CD4-positive, alpha-beta T cell treated with Interleukin-15 for 4 hours (primary cell): ENCODE data around the gene OFD1.

Experiments
- DNase-seq: peaks from one replicate; pipeline ENCODE4 v3.0.0-alpha.2; 2020; ENCODE audit warnings: low spot score

The OFD1 gene

DNA sequence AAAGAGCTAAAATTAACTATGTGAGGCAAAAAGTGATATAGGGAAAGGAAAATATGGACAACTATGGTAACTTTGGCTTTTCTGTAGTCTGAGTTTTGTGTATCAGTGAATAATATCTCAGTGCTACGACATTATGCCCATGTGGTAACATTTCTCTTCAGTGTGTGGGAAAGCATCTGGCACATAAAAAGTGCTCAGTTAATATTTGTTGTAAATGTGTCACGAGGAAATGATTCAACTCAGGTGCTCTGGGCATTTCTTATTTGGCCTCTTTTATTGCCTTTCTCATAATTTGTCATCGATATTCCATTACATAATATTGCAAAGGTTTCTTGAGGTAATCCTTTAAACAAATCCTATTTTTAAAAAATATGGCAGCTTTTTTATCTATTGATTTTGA is 17.6 kb downstream of the OFD1 start:
- DNase-seq: no peak

DNA sequence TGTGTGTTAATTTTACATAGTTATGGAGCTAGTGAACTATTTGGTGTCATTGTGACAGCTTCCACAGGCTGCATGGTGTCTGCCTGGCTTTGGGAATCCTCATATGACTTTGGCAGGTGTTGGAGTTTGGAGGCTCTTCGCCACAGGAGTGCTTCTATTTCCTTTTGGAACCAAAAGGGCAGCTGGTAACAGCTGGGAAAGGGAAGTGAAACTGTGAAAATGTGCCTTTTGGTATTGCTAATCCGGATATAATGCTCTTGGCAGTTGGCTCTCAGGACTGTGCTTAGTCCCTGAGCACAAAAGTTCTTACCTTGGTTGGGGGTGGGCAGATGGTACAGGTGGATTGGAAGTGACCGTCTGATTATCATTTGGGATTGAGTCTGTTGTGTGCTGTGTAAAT is 18.1 kb downstream of the OFD1 start:
- DNase-seq: no peak

DNA sequence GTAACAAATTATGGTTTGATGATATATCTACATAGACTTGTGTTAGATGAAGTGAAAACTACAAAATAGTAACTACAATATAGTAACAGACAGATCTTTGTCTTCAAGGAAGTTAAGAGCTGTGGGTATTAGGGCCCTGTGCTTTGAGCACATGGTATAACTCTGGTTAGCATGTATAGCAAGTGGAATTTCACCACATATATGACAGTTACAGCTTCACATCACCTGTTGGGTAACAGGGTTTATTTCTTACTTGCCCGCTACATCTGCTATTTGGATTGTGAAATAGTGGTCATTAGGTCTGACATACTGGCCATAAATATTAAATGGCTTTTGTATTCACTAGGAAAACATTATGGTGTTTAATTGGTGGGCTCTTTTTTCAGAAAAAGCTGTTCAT is 20.2 kb downstream of the OFD1 start:
- no peak for DNase-seq

DNA sequence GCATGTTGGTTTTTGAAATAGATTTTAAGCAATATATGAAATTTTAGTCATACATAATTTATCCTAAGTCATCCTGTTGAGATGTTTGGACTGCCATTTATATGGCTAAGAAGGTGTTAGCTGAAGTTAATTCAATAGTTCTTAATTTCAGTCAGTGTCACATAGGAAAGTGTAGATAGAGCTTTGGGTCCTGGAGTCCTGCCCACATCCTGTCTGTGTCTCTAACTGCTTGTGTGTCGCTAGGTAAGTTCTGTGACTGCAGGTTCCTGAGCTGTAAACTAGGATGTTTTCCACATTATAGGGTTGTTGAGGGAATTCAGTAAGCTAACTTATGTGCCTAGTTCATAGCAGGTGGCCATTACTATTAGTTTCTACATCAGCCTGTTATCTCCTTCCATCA is 20.7 kb downstream of the OFD1 start:
- peak; percentile 25 for DNase-seq

DNA sequence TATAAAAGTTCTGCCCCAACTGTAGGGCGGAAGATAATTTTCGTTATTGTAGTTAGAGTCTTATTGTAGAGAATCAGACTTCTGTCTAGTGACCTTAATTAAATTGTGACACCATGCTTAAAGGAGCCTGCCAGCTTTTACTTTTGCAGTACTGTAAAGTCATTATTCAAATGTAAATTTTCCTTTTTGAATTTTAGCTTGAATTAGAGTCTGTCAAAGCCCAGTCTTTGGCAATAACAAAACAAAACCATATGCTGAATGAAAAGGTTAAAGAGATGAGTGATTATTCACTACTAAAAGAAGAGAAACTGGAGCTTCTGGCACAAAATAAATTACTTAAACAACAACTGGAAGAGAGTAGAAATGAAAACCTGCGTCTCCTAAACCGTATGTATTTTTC is 21.8 kb downstream of the OFD1 start:
- DNase-seq: no peak

DNA sequence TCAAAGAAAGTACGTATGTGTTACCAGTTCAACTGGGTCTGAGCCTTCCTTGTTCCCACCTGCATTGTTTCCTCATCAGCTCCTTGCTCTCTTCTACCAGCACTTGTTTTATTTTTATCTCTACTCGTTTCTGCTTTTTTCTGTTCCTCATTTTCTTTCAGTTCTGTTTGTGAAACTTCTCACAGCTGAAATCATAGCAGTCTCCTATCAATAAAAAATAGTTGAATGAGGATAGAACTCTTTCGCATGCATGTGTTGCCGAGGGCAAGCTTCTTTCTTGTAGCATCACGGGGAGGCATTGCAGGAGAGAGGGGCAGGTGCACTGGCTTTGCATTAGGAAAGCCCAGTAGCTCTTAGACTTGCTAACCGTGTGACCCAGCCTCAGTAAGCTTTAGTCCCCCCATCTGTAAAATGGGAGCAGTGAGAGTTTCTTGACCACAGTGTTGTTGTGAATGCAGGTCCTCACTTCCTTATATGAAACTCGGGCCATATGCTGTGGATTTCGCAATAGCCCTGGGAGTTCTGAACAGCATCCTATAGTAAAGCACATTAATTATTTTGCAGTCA is 24.7 kb downstream of the OFD1 start:
- DNase-seq: no peak

DNA sequence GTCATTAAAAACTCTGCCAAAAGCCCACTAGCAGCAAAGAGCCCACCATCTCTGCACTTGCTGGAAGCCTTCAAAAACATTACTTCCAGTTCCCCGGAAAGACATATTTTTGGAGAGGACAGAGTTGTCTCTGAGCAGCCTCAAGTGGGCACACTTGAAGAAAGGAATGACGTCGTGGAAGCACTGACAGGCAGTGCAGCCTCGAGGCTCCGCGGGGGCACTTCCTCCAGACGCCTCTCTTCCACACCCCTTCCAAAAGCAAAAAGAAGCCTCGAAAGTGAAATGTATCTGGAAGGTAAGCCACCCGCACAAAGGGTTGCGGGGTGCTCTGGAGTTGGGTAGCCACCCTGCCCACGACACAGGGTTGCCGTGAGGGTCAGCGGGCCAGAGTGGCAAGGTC is 25.9 kb downstream of the OFD1 start:
- DNase-seq: no peak

DNA sequence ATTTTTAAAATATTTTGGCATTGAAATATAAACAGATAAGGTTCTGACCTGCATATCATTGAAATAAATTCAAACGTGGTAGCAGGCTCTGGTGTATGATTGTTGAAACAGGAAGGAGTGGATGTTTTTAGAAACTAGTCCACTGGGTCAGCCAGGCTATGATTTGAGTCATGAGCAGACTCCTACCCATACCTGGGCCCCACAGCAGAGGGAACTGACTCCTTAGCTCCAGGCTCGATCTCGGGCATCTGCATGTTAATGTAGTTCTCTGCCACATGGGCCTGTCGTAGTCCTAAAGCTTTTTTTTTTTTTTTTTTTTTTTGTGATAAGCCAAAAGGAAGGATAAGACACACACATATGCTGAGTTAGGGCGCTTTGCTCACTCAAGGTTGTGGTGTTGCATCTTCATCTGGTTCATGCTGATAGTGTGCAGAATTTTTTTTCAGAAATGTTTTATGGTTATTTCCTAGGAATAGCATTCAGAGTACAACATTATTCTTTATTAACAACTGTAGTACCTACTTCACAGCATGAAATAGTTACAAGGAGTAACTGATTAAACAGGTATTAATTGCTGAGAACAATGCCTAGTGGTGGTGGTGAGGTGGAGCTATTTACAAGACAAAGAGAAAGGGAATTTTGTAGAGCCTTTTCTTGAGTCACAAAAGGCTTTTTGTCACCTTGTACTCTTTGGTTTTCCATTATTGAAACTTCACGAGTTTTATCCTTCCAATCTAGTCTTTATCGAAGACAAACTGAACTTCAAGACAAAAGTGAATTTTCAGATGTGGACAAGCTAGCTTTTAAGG is 27.3 kb downstream of the OFD1 start:
- no peak for DNase-seq

DNA sequence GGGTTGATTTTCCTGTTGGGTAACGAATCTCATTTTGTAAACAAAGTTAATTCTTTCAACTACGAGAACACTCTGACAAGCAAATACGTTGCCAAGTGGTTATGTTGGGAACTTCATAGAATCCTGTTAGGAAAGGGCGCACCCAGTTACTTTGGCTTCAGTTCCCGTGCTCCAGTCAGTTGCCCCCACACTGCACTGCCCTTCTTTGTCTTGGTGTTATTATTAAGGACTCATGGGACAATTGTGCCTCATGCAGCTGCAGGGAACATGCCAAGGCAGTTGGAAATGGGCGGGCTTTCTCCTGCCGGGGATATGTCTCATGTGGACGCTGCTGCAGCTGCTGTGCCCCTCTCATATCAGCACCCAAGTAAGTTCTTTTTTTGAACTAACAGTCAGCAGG is 28.9 kb downstream of the OFD1 start:
- DNase-seq: no peak

DNA sequence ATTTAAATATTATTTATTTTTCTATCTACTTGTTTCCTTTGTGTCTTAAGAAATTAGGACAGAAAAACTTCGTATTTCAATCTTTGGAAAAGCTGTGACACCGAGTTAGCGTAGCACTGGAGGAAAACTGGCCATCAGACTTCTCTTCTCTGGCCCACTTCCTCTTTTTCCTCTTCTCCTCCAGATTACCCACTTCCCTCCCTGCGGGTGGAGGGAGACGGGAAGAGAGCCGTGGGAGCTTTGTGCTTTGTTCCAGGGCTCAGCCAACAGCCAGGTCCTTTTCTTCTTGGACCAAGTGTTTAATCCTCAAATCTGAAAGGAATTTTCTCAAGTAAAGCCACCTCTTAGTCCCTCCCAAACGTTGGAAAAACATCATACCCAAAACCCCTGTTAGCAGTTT is 29.7 kb downstream of the OFD1 start:
- DNase-seq: no peak

DNA sequence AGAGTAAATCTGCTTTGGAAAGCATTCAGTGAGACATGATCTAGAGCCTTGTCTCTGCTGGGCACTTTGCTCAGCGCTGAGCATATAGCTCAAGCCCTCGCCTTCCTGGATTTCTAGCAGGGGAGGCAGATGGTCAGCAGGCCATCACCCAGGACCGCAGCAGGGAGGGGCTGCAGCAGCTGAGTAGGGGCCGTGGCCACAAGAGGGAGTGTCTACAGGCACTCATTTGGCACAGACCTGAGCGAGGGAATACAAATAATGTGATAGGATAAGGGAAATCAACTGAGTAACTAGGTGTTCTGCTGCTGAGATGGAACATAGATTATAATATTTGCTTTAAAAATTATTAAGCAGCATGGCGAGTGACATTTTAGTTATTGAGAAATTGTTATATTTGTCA is 30.2 kb downstream of the OFD1 start:
- no peak for DNase-seq

DNA sequence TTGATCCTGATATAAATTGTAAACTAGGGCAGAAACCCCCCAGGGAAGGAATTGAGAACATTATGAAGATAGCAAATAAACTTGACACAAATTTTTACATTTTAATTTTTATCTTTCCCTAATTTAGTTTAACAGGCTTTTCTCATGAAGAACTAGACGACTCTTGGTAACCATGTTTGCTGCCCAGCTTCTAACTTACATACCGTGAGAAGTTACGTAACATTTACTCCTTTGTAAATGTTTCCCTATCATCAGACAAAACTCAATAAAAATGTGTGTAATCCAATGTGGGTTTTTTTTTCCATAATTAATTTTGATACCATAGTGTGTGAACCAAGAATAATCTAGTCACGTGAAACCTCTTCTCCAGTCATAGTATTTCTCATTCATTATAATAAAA is 34.4 kb downstream of the OFD1 start:
- no peak for DNase-seq

DNA sequence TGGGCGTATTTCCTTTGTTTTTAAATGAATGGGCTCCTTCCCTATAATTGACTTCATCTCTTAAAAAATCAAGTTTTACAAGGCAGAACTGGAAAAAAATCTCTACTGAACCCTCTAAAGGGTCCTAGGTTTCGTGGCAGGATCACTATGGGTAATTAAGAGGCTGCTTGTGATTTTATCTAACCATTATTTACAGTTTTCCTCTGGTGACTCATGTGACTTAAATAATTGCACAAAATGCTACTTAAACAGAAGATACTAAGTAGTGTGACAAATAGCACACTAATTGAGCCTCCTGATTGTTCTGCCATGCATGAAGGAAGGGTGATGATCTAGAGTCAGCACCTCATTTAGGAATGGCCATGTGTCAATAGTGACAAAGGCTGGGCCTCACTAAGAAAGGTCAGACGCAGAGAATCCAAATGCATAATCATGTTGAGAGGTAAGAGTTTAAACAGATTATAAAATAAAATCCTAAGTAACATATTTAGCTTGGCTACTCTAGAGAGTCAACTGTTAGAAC is 35.5 kb downstream of the OFD1 start:
- no peak for DNase-seq

DNA sequence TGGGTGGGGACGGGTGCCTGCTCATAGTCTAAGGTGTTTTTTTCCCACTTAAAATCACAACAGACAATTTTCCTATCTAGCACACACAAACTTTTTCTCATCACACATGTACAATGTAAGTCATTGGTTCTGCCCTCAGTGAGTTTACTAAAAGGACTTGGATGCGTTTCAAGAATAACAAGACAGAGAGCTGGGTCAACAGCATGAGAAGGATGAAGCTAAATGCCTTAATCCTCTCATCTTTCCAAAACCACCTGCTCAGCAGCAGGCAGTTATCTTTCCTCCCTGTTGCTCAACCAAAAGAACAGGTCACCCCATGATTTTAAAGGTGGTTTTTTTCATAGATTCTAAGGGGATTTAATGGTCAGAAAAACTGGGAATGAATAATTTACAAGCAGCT is 40.1 kb downstream of the OFD1 start:
- no peak for DNase-seq

DNA sequence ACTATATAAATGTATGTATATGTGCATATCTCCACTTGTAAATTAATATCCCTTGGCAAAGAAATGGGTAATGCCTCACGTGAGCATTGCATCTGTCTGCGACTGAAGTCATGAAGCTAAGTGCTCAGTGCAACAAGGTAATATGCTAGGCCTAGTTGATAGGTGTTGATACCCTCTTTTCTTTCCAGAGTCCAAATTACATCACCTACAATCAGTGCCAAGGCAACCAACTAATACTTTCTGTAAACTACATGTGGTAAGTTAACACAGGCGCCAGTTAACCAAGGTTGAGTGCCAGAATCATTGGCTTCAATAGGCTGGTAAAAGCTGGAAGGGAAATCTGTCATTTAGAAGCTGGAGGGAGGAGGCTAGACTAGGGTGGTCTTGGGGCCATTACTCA is 41.3 kb downstream of the OFD1 start:
- no peak for DNase-seq

DNA sequence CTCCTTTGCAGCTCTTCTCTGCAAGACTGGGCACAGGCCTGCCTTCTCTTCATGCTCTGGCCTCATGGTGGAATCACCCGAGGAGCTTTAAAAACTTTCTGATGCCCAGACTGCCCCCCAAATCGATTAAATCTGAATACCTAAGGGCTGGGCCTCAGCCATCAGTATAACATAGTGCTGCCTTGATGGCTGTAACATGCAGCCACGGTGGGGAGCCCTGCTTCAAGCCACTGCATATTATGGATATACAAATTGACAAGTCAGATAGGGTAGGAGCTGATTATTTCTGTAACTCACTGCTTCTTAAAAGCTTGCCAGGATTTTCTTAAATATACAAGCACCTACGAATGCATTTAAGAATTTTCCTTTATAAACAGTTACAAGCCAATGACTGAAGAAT is 41.8 kb downstream of the OFD1 start:
- no peak for DNase-seq

DNA sequence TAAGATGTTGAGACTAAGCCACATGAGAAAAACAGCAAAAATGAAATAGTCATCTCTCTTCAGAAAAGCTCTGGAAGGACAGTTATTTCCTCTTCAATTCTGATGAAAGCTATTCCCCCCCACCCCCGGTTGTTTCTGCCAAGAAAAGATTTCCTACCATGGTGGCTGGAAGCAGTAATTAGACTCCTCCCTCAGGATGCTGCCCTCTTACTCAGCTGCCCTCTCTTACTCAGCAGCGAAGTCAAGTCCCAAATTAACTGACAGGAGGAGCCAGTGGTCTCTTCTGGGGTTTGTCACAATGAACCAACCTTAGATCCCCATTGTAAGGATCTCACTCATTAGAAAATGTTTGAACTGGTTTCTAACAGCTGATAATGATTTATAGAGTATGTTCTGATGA is 44.4 kb downstream of the OFD1 start:
- no peak for DNase-seq

DNA sequence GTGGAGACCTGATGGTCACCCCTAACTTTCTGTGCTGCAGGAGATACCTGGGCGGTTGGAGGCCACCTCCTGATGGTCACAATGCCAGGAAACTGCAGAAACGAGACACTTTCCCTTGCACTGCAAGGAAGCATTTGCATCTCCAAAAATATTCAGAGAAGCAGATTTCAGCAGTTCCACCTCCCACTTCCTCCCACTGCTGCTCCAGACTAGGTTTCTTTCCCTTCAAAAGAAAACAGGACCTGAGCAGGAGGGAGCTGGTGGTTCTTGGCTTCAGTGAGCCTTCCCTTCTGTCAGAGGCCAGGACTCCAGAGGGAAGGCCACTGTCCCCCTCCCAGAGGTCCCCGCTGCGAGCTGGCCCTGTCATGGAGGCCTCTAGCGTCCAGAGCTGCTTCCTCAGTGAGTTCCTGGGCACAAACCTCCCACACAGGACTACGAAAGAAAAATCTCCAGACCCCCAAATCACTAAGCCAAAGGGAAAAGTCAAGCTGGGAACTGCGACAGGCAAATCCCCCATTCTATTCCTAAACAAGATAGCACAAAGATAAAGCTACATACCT is 46.4 kb downstream of the OFD1 start:
- DNase-seq: no peak

DNA sequence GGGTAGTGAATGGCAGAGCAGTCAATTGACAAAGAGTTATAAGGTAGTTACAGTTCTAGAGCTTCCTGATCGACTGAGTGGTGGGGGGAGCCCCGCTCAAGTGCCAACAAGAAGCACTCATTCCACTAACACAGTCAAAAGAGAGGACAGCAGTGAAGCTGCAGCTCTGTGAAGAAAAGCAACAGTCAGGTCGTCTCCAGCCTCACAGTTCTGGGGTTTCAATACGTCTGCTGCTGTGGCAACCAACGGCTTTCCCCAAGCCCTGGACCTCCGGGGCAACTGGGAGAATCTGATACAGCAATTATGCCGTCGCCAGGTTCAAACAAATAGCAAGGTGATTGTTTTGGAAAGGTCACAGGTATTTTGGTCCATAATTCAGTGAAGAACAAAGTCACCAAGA is 51.5 kb downstream of the OFD1 start:
- no peak for DNase-seq

DNA sequence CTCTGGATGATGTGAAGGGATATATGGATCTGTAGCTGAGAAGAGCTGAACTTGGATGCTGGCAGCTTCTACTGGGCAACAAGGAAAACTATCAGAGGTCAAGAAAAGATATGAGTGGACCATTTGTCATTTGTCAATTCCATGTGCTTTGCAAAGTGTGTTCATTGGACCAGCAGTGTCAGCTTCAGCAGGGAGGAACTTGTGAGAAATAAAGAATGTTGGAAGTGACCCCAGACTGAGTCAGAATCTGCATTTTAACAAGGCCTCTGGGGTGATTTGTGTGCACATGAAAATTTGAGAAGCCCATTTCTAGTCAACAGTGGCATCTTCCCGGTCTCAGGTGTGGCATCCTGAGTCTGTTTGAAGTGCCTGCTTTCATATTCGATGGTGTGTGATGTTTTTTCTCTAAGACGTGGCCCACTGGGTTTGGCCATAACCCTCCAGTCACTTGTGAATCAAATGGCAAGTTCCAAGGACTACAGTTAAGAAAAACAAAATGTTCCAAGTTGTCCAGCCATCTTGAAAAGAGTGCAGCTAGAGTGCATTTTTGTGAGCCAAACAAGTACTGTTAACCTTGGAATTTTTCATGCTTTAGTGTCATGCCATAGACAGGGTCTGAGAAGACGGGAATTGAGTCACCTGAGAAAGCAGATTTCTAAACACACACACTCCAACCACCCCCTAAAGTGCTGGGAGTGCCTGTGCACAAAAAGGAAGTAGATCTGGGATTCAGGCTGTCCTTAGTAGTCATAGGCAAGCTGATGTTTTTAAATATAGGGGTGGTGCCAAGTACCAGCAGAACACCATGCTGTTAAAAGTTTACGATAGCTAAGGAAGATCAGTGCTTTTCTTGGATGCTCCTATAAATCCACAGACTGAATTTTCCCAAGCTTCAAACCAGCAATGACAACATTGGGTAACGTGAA is 55.9 kb downstream of the OFD1 start:
- no peak for DNase-seq

DNA sequence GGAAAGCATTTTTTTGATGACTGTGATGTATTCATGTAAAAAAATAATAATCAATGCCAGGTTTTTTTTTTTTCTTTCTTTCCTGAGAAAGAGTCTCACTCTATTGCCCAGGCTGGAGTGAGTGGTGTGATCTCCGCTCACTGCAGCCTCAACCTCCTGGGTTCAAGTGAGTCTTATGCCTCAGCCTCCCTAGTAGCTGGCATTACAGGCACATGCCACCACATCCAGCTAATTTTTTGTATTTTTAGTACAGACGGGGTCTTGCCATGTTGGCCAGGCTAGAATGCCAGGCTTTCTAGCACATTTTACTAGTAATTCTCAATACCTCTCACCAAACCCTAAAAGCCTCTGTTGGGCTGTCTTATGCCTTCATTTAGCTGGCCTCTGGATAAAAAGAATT is 56.6 kb downstream of the OFD1 start:
- DNase-seq: no peak

DNA sequence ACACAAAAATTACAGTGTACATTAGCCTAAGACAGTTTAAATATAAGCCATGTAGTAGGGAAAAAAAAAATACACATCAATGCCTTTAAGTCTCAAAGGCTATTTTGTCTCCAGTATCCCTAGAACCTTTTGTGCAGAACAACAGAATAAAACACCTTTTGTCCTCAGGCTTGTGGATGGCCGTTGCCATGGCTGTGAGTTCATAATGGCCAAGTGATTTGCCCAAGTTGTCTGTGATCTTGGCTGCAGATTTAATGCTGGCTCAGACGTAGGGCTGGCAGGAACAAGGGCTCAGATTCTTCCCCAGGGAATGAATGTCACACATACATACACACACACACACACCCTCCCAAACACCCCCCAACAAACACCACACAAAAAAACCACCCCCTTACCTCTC is 57.0 kb downstream of the OFD1 start:
- DNase-seq: no peak

DNA sequence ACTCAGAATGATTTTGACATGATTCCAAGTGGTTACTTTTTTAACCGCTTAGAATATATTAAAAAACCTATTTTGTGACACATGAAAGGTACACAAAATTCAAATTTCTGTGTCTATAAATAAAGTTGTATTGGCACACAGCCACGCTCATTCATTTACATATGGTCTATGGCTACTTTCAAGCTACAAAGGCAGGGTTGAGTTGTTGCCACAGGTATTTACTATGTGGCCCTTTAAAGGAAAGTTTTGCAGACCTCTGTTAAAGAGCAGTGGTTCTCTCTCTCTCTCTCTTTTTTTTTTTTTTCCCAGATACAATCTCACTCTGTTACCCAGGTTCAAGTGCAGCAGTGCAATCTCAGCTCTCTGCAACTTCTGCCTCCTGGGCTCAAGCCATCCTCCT is 59.3 kb downstream of the OFD1 start:
- no peak for DNase-seq
